HG02970 (cell line): Measurements from ENCODE around the gene NTRK1.
"Not testable (repeated sequence)": the region's sequence is repeated elsewhere in the genome, so short reads cannot be mapped to it uniquely, and the experiment has no call there.

Source experiments
- ATAC-seq: cut with Tn5 transposase; IDR thresholded peaks from one replicate; pipeline ENCODE4 v1.9.1; 2021; ENCODE audit warnings: mild to moderate bottlenecking, moderate library complexity, moderate number of reproducible peaks; ENCODE audit not compliant: unreplicated experiment, low FRiP score

The NTRK1 gene

GRCh38 chr1:156910309-156910782 is 49.7 kb downstream of the NTRK1 start:
- no peak for ATAC-seq

DNA sequence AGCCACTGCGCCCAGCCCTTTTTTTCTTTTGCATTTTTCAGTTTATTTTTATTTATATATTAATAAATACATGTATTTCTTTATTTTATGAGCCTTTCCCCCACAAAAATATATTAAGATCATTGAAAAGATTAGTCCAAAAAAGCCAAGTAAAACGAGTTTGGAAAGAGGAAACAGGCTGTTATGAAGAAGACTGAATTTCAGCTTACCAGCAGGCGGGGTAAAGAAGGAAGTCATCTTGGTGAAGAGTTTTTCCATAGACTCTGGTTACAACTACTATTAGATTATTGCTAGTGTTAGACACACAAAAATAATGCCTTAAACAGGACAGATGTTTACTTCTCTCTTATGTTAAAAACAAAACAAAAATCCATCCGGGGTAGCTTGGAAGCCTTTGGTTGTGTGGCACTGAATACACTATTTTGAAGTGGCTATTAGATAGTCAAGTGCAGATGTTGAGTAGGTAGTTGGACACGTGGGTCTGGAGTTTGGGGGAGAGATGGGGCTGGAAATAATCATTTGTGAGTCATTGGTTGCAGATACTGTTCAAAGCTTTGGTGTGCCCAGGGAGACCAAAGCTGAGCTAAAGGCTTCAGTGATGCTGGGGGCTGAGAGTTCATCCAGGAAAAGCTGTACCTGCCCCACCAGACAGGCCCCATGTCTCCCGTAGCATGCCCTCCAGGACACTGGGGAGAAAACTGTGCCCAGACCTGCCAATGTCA is 51.1 kb downstream of the NTRK1 start:
- ATAC-seq: no peak

- no peak for ATAC-seq
These were observed 51.6 kb downstream of the NTRK1 start for GRCh38 chr1:156912310-156912709.

DNA sequence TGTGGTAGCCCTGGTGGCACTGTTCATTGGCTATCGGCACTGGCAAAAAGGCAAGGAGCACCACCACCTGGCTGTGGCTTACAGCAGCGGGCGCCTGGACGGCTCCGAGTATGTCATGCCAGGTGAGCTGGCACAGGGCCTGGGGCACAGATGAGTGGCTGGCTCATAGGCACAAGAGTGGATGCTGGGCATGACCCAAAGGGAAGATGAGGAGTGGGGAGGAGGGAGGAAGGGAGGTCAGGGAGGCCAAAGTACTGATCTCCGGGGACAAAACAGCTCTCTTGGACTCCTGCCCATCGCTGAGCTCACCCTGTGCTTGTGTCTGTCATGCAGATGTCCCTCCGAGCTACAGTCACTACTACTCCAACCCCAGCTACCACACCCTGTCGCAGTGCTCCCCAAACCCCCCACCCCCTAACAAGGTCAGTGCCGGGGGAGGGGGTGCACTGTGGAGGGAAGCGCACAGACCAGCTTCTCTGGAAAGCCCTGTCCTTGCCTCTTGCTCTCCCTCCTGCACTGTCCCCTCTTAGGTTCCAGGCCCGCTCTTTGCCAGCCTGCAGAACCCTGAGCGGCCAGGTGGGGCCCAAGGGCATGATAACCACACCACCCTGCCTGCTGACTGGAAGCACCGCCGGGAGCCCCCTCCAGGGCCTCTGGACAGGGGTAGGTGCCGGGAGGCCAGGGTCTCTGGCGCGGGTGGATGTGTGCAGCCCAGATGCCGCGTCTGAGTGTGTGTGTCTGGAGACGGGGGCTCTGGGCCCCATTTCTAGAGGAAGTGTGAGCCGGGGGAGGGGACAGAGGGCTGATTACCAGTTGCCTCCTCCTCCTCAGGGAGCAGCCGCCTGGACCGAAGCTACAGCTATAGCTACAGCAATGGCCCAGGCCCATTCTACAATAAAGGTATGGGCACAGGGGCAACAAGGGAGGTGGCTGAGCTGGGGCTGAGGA is 52.5 kb downstream of the NTRK1 start:
- no peak for ATAC-seq

DNA sequence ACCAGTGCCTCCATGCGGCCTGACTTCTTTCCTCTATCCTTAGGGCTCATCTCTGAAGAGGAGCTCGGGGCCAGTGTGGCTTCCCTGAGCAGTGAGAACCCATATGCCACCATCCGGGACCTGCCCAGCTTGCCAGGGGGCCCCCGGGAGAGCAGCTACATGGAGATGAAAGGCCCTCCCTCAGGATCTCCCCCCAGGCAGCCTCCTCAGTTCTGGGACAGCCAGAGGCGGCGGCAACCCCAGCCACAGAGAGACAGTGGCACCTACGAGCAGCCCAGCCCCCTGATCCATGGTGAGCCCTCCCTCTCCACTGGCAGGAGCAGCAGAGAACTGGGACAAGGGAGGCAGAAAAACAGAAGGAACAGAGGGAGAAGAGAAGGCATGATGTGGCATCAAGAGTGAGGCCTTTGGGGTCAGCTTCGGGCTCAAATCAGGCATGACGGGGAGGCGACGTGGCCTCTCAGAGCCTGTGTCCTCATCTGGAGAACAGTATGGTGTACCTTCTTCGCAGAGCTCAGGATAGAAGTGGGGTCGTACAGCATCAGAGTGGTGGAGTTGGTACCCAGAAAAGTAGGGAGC is 53.2 kb downstream of the NTRK1 start:
- no peak for ATAC-seq

DNA sequence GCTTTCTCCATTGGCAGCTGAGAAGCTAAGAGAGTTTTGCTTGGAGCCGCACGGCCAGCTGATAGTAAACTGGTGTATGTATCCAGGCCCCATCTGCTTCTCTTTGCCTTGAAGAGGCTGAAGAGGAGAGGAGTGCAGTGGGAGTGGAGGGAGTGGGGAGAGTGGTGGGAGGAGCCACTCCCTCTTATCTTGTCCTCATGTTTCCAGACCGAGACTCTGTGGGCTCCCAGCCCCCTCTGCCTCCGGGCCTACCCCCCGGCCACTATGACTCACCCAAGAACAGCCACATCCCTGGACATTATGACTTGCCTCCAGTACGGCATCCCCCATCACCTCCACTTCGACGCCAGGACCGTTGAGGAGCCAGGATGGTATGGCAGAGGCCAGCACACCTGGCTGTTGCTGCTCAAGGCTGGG is 53.8 kb downstream of the NTRK1 start:
- no peak for ATAC-seq

- no peak for ATAC-seq
These were observed 59.8 kb downstream of the NTRK1 start, which contains the start of gene LRRC71 for GRCh38 chr1:156920233-156921052. Gene LRRC71, plus strand, starts transcription at chr1:156920632. Its CDS starts 172 bp downstream, at chr1:156920804.

GRCh38 chr1:156921053-156921529 is 60.4 kb downstream of the NTRK1 start:
- ATAC-seq: no peak

DNA sequence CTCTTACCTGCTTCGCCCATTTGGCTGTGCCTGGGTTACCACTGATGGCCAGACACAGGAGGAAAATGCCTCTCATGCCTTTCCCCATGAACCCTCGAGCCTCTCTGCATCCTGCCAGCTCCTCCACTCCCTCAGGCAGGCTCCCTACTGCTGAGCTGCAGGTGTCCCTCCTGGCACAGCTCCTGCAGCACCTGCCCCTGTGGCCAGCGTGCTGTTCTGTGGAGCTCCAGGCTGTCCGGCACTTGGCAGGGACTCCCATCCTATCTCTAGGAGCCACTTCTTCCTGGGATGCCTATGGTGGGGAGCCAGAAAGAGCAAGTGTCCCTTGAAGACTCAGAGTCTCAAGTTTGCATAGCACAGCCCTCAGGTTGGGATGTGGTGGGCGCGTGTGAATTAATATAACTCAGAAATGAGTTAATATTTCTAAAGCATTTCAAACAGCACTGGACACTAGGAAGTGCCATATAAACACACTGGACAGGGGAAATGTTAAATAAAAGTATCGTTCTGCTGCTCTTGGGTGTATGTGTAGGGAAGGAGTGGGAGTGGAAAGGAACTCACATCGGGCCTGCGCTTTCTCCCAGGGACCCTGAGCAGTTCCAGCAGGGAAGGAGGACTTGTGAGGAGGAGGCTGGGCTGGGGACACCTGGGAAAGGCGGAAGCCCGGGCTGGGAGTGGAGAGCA is 62.5 kb downstream of the NTRK1 start:
- no peak for ATAC-seq

GRCh38 chr1:156923670-156924477 is 63.2 kb downstream of the NTRK1 start:
- no peak for ATAC-seq

- no peak for ATAC-seq
These were observed 64.0 kb downstream of the NTRK1 start for GRCh38 chr1:156924478-156925153.

- ATAC-seq: no peak
These were observed 64.7 kb downstream of the NTRK1 start for GRCh38 chr1:156925154-156926010.

DNA sequence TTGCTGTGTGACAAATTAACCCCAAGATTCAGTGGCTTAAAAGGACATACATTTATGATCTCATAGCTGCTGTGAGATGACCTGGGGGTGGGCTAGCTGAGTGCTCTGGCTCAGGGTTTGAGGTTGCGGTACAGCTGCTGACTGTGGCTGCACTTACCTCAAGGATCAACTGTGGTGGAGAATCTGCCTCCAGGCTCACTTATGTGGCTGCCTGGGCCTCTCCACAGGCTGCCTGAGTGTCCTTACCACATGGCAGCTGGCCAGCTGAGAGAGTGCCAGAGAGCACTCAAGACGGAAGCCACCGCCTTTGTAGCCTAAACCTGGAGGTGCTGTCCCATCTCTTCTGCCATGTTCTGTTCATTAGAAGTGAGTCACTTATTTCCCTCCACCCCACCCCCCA is 65.5 kb downstream of the NTRK1 start:
- ATAC-seq: no peak

DNA sequence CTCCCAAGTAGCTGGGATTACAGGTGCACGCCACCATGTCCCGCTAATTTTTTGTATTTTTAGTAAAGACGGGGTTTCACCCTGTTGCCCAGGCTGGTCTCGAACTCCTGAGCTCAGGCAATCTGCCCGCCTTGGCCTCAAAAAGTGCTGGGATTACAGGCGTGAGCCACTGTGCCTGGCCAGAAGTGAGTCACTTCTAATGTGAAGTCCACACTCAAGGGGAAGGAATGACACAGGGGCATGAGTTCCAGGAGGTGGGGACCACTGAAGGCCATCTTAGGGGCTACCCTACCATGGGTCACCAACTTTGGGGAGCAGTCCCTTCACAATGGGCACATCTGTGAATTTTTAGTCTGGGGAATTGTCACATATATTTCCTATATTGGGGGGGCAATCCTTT is 66.0 kb downstream of the NTRK1 start:
- not testable (repeated sequence) for ATAC-seq

DNA sequence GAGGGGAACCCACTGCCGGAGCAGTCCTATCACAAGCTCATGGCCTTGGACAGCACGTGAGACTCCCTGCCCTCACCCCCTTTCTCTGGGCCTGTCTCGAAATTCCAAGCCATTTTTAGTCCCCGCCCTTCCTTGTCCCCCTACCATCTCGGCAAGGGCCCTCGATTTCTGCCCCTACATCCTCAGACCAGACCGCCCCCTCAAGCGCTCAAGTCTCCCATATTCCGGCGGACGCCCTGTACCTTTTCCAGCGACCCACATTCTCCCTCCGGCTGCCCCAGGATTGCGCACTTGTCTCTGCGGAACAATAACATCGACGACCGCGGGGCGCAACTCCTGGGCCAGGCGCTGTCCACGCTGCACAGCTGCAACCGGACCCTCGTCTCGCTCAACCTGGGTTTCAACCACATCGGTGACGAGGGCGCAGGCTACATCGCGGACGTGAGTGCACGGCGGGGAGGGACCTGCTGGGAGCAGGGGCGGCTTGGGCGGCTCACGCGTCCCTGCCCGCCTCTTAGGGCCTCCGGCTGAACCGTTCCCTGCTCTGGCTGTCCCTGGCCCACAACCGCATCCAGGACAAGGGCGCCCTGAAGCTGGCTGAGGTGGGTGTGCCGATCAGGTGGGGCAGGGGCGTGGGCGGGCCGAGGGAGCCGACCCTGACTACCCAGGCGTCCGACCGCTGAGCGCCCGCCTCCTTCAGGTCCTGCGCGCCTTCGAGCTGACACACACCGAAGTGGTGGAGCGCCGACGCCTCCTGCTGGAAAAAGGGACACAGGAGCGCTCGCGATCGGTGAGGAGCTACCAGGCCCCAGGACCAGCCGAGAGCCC is 66.8 kb downstream of the NTRK1 start:
- no peak for ATAC-seq

- no peak for ATAC-seq
These were observed 67.5 kb downstream of the NTRK1 start for GRCh38 chr1:156928043-156928602.
